Measurements from ENCODE around the gene MZT2B.
"Not testable (repeated sequence)": the region's sequence is repeated elsewhere in the genome, so short reads cannot be mapped to it uniquely, and the experiment has no call there.

Gene MZT2B

DNA sequence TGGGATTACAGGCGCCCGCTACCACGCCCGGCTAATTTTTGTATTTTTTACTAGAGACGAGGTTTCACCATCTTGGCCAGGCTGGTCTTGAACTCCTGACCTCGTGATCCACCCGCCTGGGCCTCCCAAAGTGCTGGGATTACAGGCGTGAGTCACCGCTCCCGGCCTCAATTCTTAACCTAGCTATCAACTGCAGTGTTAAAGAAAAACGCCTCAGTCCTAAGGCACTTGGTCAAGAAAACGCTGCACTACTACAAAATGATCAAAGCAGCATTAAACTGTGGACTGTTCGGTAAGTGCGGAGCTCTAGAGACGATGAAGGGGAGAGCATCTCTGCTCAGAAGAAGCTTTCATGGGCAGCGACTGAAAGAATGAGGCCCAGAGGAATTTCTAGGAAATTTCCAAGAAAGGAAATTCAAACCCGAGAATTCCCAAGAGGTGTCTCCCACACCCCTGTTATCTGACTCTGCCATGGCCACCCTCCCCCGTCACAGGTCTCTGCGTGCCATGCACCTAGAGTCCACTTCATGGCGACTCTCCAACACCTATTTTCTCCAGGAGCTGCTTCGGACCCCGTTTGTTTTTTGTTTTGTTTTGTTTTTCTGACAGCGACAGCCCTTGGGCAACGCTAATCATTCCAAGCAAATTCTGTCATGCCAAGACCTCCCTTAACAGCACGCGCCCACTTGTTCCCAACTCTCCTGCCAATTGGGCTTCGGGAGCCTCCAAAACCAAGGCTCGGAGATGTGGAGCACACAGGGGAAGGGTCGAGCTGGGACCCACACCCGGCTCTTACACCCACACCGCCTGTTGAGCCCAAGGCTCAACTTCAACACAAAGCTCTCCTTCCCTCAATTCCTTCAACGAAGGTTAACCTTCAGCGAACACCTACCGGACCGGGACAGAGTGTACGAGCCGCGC, 1.4 kb upstream of the MZT2B start:
- peak; percentile 66 for DNase-seq (ENCODE audit: low spot score)

DNA sequence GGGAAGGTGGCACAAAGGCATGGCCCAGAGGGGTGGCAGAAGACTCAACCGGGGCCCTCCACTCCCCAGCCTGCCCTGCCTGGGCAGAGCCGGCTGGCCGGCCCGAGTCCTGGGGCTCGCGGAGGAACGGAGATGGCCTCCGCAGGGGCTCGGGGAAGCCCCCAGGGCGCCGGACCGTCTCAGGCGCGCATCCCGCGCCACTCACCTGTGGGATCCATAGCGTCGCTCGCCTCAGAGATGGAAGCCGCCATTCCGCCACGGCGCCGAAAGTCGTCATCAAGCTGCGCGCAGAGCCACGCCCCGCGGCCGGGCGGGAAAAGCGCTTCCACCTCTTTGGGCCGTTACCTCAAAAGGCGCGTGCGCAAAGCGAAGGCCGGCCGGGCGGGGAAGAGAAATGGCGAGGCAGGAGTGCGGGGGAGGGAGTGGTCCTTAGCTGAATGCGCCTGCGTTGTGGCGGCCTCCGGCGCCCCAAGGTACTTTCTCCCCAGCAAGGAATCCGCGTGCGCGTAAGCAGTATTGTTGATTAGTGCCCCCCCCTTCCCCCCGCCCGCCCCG, 660 bp upstream of the MZT2B start, which contains the start of gene SMPD4:
Gene SMPD4, minus strand, starts transcription at position 278 of the 555 bp plus-strand sequence. CDS start 5,010 bp downstream, outside the sequence.
- DNase-seq (ENCODE audit: low spot score) = peak; percentile 93

DNA sequence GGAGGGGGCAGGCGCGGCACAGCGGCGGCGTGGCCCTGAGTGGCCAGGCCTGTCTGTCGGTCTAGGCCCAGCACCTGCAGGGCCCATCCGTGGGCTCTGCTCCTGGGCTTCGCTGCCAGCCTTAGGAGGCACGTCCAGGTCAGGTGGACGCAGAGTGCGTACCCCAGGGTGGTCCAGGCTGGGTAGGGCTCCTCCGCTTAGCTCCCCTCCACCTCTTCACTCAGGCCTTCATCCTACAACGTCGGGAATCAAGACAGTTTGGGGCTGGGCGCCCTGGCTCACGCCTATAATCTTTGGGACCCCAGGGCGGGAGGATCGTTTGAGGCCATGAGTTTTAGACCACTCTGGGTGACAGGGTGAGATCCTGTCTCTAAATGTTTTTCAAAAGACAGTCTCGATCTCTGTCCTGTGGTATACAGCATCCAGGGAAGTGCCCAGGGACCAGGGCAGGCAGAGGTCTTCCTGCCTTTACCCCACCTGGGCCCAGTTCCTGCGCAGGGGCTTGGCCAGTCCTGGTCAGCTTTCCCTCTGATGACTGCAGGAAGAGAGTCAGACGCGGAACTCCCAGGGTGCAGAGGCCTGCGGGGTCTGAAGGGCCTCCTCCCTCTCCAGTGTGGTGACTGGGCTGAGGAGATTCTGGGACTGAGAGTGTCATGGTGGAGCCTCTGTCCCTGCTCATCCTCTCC, 907 bp downstream of the MZT2B start:
- peak; percentile 52 for DNase-seq (ENCODE audit: low spot score)

DNA sequence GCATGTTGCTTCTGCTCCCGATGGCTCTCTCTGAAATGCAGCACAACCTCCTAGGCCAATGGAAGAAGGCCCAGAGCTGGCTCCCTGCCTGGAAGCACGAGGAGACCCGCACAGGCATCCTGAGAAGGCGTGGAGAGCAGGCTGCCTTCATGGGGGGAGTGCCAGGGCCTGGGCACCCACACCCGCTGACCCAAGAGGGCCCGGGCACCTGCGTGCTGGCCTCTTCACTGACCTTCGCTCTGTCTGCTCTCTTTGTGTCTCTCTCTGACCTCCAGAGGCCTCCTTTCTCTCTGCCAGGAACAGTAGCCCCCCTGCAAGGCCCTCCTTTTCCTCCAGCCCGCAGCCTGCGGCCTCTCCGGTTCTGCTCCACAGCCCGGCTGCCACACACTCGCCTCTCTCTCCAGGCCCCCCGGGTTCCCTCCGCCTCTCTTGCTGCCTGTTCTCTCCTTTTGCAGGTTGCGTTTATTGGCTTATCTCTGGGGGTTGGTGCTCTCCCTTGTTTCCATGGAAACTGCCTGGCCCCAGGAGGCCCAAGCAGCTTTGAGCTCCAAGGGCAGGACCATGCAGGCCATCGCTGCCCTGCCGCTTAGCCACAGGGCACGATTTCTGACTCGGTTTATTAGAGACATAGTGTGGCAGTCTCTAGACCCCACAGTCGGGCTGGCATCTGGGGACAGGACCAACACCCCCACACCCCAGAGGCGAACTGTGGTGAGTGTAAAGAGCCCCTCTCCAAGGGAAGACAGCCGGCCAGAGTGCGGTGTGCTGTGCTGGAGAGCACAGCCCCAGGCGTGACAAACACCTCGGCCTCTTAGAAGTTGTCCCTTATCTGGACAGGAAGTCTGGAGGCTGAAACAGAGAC, 1.7 kb downstream of the MZT2B start:
- no peak for DNase-seq (ENCODE audit: low spot score)

DNA sequence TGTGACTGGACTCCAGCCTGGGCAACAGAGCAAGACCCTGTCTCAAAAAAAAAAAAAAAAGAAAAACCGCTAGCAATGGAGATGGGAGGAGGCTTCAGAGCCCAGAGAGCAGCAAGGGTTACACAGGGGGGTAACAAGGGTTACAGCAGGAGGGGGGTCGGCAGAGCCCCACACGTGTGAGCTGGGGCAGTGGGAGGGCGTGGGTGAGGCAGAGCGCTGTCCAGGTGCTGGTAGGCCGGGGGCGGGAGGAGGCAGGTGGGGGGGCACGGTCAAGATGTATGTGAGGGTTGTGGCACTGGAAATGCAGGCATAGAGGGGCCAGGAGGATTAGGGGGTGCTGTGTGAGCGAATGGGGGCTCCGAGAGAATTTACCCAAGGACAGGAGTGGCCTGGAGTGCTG, 3.4 kb downstream of the MZT2B start:
- DNase-seq (ENCODE audit: low spot score) = no peak

DNA sequence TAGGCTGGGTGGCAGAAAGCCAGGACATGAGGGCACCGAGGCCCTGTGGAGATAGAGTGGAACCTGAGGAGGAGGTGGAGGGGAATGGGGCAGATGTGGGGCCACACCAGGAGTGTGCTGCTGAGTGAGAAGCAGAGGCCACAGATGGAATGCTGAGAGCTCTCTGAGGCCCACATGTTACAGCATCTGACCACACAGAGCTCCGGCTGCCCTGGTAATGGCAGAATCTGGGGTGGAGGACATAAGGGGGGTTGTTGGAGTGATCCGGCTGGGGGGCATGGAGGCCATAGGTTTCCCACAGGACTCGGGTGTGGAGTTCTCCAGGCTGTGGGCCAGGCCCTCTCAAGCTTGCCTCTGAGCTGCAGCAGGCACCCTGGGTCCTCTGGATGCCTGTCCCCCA, 3.8 kb downstream of the MZT2B start:
- DNase-seq (ENCODE audit: low spot score) = no peak

DNA sequence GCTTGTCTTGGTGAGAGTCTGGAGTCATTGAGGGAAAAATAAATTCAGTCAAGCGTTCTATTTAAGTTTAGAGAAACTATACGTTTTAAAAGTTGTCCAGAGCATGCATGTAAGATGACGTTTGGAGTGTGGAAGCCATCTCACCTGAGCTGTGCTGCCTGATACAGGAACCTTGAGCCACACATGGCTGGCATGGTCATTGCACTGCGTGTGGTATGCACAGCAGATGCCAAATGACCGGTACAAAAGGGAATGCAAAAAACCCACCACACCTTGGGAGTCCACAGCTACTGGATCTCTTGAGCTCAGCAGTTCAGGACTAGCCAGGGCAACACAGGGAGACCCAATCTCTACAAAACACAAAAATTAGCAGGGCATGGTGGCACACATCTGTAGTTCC, 4.3 kb downstream of the MZT2B start:
- DNase-seq (ENCODE audit: low spot score) = no peak

DNA sequence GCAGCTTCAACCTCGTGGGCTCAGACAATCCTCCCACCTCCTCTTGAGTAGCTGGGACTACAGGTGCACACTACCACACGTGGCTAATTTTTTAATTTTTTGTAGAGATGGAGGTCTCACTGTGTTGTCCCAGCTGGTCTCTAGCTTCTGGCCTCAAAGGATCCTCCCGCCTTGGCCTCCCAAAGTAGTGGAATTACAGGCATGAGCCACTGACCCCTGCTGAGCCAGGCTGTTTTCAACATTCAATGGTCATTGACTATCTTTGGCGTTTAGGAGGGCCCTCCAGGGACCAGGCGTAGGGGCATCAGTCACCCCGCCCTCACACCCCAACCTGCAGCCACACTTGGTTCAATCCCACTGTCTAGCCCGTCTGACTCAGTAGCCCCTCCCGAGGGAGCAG, 5.2 kb downstream of the MZT2B start:
- DNase-seq (ENCODE audit: low spot score) = no peak

DNA sequence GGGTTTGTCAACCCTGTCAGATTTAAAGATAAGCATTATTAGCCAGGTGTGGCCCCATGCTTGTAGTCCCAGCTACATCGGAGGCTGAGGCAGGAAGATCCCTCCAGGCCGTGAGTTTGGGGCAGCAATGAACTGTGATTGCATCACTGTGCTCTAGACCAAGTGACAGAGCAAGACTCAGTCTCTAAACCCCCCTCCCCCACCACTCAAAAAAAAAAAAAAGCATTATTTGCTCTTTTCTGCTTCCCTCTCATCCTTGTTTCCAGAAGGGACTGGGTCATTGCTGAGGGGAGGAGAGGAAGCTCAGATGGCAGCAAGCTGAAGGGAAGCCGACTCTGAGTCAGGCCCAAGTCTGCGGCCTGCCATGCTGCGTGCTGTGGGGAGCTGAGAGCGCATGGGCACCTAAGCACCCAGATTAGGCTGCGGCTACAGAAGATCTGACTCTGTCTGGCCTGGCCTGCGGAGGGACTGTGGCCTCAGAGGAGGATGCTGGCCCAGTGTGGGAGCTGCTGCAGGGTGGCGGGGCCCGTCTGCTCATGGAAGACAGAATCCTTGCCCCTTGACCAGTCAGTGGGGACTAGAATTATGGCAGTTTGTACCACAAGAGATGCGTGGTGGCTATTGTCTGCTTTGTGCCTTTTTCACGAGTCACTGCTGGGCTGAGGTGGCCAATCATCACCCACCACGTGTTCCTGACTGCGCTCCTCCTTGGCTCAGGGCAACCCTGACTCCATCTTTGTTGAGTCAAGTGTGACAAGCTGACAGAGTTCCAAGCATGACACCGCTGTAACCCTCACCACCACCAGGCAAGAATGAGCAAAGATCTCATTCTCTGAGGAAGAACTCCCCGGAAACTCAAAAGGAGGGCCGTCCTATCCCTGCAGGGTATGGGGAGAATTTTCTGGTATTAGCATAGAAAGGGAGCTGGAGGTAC, 6.1 kb downstream of the MZT2B start:
- DNase-seq (ENCODE audit: low spot score) = not testable (repeated sequence)

DNA sequence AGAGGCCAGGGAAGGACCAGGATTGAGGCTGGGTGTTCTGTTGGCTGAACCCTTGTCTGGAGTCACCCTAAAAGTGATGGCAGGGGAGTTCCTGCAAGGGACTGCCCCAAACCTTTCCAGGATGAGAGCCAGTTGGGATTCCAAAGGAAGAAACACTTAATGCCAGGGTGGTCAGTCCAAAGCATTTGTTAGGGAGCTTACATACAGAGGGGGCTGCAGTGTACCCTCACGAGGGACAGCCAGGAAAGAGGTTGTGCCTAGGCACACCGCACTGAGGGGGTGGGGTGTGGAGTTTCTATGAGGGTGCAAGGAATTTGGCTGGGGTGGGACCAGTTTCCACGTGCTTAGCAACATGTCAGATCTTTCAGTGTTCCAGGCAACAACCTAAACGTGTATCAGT, 6.9 kb downstream of the MZT2B start:
- not testable (repeated sequence) for DNase-seq (ENCODE audit: low spot score)

DNA sequence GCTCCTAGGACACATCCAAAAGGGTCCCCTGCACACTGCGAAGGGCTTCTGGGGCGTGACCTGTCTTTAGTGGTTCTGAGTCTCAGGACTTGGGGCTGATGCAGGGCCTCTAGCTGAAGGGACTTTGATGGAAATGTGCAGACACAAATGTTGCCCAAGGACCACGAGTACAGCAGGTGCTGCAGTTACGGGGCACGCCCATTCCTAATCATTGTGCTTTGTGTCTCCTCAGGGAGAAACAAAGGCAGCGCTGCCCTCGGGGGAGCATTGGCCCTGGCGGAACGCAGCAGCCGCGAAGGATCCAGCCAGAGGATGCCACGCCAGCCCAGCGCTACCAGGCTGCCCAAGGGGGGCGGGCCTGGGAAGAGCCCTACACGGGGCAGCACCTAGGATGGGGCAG, 8.2 kb downstream of the MZT2B start:
- no peak for DNase-seq (ENCODE audit: low spot score)

DNA sequence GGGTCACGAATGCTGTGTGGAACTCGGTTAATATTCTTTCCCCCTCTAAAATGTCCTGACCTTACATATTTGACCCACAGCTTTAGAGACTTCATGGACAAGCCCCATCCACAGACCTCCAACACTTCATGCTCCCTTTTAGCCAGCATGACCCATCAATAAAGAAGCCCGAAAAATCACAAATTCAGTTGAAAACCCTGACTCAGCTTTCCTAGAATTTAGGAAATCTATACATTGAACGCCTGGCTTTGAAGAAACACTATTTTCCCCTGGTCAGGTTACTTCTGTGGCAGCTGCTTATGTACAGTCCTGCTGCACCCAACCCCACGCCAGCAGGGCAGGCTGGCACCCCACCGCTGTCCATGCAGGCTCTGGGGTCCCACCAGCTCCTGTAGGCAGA, 9.3 kb downstream of the MZT2B start:
- DNase-seq (ENCODE audit: low spot score) = not testable (repeated sequence)

DNA sequence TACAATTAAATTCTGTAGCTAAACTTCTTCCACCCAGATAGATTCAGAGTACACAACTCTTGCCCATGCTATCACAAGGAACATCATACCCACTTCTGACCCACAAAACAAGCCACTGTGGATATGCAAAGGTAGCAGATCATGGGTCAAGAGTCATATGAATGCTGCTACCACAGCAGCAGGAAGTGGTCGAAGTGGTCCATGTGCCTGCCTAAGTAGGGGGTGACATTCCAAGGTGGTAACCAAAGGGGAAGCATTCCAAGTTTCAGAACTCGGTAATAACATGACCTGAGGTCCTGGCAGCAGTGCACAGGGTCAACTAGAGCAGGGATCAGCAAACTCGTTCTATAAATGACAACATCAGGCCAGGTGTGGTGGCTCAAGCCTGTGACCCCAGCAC, 10.4 kb downstream of the MZT2B start:
- DNase-seq (ENCODE audit: low spot score) = not testable (repeated sequence)

DNA sequence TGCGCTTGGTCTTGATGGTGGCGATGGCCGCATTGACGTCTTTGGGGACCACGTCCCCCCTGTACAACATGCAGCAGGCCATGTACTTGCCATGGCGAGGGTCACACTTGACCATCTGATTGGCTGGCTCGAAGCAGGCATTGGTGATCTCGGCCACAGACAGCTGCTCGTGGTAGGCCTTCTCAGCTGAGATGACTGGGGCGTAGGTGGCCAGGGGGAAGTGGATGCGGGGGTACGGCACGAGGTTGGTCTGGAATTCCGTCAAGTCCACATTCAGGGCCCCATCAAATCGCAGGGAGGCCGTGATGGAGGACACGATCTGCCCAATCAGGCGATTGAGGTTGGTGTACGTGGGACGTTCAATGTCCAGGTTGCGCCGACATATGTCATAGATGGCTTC, 11.8 kb downstream of the MZT2B start:
- DNase-seq (ENCODE audit: low spot score) = not testable (repeated sequence)

DNA sequence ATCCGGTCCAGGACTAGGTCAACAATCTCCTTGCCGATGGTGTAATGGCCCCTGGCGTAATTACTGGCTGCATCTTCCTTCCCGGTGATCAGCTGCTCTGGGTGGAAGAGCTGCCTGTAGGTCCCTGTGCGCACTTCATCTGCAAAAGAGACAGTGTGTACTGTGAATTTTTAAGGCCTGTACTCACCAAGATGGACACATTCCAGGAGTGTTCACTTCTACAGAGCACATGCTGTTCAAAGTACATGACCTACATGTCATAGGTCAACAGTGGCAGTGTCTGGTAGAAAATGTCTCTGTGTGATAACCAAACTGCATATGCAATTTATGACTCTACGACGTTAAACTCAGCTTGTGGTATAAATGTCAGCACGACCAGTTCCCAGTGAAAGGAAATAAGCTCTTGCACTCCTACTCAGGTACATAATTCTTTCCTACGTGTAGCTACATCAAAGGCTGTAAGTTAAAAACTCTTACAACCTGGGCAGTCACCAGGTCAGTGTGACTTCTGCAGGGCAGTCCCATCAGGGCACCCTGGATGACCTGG, 13.1 kb downstream of the MZT2B start:
- not testable (repeated sequence) for DNase-seq (ENCODE audit: low spot score)

DNA sequence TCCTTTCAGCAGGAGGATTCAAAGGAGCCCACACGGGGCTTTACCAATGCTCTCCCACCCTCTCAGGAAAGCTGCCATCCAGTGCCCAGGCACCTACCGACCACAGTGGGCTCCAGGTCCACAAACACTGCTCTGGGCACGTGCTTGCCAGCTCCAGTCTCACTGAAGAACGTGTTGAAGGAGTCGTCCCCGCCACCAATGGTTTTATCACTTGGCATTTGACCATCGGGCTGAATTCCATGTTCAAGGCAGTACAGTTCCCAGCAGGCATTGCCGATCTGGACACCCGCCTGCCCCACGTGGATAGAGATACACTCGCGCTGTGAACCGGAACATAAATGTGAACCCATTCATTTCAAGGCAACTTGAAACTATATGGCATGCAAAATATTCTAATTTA, 14.0 kb downstream of the MZT2B start:
- DNase-seq (ENCODE audit: low spot score) = not testable (repeated sequence)

DNA sequence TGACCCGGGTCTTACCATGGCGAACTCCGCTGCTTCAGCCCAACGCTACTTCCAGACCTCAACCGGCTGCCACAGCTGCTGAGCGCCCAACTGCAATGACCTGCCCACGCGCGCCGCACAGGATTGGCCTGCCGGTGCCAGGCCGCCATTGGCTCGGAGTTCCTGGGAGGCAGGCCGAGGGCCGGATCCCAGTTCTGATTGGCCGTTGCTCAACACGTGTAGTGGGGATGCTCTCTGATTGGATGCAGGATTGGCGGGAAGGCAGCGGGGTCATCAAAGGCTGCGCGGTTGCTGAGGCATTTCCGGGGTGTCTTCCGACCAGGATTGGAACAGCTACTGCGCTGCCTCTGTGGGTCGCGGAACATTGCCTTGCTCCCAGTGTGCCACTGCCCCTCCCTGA, 16.3 kb downstream of the MZT2B start, which contains the start of gene TUBA3E:
Gene TUBA3E, minus strand, starts transcription at position 97 of the 400 bp plus-strand sequence. Its CDS starts 79 bp downstream, at position 18.
- no peak for DNase-seq (ENCODE audit: low spot score)

DNA sequence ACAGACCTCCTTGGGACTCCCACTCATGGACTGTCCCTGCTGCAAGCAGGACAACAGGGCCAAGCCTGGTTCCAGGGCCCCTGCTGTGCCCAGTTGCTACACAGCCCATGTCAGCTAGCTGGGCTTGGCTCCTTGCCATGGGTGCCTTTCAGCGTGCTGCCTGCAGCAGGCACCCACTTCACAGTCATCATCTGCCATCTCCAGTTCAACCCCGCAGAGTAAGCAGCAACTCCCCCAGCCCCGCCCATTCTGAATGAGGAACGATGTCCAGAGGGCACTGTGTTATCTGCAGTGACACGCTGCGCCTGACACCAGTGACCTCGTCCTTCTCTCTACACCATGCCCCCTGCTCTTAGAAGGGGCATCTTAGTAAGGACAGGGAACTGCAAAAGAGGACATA, 20.5 kb downstream of the MZT2B start:
- not testable (repeated sequence) for DNase-seq (ENCODE audit: low spot score)

DNA sequence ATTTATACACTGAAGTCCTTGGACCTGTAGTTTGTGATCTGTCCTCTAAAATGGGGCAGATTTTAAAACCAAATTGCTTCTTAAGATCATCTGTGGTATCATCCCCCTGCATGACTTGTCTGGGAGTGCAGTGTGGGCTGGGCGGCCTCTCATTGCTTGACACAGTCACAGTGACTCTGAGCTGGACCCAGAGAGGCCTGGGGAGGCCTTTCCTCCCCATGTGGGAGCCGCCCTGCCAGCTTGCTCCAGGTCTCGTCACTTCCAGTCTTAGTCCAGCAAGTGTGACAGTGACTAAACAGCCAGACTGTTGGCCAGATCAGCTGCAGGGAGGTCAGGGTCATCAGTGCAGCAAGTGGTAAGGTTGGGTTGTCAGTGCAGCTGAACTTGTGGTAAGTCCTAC, 21.1 kb downstream of the MZT2B start:
- DNase-seq (ENCODE audit: low spot score) = not testable (repeated sequence)

DNA sequence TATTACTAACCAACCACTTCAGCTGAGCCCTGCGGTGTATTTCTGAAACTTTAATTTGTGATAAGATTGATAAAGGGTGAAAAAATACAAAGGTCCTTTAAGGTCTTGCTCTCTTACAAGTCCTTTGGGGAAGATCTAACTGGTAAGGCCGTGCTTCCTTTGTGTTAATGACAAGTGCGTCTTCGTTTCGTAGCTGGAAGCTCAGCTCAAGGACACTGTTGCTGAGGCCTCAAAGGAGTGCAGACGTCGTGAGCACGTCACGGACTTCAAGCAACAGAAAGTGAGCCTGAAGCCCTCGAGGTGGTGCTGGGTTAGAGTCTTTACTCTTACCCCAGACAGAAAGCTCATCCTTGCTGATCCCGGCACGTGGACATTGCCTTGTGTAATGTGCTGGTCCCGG, 25.0 kb downstream of the MZT2B start:
- not testable (repeated sequence) for DNase-seq (ENCODE audit: low spot score)

Data from RKO (cell line).